Measurements from ENCODE around the gene DOC2B.

DNA sequence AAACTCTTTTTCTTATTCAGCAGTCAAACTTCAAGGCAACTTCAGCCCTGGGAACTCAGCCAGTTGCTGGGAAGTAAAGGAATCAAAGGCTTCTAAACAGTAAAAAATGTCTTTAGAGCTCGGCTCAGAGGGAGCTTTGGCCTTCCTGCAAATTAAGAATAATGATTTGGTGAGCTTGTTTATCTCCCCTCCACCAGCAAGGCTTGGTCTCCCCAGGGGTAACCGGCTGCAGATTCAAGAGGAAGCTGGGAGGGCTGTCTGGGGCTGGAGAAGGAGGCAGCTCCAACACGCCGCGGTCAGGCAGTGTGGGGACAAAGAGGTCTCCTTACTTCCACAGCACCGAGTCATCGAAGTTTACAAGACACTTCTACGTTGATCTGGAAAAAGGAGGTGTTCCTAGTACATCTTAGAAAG, 17.7 kb upstream of the DOC2B start:
- TF ChIP-seq, protein P1, sequence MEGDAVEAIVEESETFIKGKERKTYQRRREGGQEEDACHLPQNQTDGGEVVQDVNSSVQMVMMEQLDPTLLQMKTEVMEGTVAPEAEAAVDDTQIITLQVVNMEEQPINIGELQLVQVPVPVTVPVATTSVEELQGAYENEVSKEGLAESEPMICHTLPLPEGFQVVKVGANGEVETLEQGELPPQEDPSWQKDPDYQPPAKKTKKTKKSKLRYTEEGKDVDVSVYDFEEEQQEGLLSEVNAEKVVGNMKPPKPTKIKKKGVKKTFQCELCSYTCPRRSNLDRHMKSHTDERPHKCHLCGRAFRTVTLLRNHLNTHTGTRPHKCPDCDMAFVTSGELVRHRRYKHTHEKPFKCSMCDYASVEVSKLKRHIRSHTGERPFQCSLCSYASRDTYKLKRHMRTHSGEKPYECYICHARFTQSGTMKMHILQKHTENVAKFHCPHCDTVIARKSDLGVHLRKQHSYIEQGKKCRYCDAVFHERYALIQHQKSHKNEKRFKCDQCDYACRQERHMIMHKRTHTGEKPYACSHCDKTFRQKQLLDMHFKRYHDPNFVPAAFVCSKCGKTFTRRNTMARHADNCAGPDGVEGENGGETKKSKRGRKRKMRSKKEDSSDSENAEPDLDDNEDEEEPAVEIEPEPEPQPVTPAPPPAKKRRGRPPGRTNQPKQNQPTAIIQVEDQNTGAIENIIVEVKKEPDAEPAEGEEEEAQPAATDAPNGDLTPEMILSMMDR (IDR thresholded peaks at IDR 0.05; ENCODE audit: low read depth, low read length, poor library complexity, severe bottlenecking), result no peak
- no peak for TF ChIP-seq EZH2phosphoT487 (IDR thresholded peaks at IDR 0.05; ENCODE audit: borderline replicate concordance, low read length)

Data from DOHH2 (cell line).